Muscle layer of colon (tissue), 2 donors: ENCODE measurements around the gene EYA2.

Experiments used
- H3K27ac ChIP-seq: one replicate; pipeline ENCODE4 v1.7.0; 2013; ENCODE audit warnings: low read depth, mild to moderate bottlenecking, low read length, moderate library complexity
- H3K27me3 ChIP-seq, 2 donors: one replicate each; pipeline ENCODE4 v1.7.0; 2013; ENCODE audit warnings: low read length in 2 of 2, mild to moderate bottlenecking in 2 of 2; ENCODE audit not compliant: insufficient read depth in 2 of 2, control insufficient read depth in 1 of 2
- H3K36me3 ChIP-seq: one replicate; pipeline ENCODE4 v1.7.0; 2013; ENCODE audit warnings: mild to moderate bottlenecking, low read length; ENCODE audit not compliant: insufficient read depth
- H3K4me1 ChIP-seq: one replicate; pipeline ENCODE4 v1.7.0; 2013; ENCODE audit warnings: mild to moderate bottlenecking, low read length; ENCODE audit not compliant: insufficient read depth
- H3K4me3 ChIP-seq, 2 donors: one replicate each; pipeline ENCODE4 v1.7.0; 2013; ENCODE audit warnings: low read length in 2 of 2, low read depth in 1 of 2, mild to moderate bottlenecking in 1 of 2, moderate library complexity in 1 of 2
- H3K9ac ChIP-seq: one replicate; pipeline ENCODE4 v1.7.0; 2013; ENCODE audit warnings: low read length
- H3K9me3 ChIP-seq: one replicate; pipeline ENCODE4 v1.7.0; 2013; ENCODE audit warnings: mild to moderate bottlenecking, low read length
- donor health status: abdominal sarcoma.
- donor health status: Adenocarcinoma of cecum.

EYA2 gene

DNA sequence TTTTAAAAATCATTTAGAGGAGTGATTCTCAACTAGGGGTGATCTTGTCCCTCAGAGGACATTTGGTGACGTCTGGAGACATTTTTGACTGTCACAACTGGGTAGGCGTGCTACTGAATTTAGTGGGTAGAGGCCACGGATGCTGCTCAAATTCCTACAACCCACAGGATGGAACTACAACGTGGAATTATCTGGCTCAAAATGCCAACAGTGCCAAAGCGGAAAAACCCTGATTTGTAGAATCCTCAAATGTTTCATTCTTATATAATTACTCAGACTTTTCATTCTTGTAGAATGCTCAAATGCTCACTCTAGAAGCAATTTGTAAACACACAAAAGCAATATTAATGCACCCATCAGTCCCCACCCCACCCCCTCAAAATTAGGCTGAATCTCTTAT, 232.1 kb downstream of the EYA2 start:
- peaks cover 6% of the 10 kb centered on the region for H3K4me1 ChIP-seq
- no peak overlapping the region for H3K27ac ChIP-seq

DNA sequence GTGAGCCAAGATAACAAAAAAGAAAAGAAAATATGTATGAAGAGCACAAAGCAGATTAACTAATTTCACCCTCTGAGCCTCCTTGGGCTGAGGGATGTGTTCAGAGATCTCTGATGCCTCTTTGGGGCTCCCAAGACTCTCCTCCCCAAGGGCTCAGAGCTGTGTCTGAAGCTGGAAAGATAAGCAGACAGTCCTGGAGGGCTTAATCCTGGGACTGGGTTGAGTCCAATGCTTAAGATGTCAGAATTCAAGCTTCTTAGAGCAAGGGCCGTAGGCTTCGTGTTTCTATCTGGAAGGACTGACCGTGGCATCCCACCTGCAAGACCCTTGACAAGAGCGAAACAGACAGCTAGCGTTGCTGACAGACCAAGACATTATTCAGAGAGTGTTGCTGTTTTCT, 232.9 kb downstream of the EYA2 start:
- H3K4me3 ChIP-seq, result no peak overlapping the region

More for the DNA sequence above, 232.1 kb downstream of the EYA2 start:
- Histone ChIP-seq H3K4me3 (no peak overlapping the region), H3K36me3 (no peaks in the 10 kb centered on the region), H3K9ac (no peak overlapping the region), H3K27me3 (no peaks in the 10 kb centered on the region), H3K9me3 (no peaks in the 10 kb centered on the region)

DNA sequence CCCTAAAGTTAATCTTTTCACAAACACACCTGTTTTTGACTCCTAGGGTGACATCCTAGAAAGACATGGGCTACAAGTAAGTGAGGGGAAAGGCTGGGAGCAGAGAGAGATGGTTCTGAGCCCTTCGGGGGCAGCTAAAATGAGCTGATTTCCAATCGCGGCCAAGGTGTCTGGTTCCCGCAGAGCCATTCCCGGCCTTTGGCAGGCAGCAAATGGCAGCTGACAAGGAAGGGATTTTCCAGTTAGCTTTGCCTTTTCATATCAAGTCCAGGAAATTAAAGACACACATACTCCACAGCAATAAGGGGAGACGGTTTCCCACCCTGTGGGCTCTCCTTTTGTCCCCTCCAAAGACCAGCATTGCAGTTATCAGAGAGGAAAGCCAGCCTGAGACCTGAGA, 233.4 kb downstream of the EYA2 start:
- Histone ChIP-seq H3K9me3 (no peaks in the 10 kb centered on the region), H3K27ac (no peak overlapping the region), H3K36me3 (no peaks in the 10 kb centered on the region), H3K9ac (no peak overlapping the region), H3K27me3 (no peaks in the 10 kb centered on the region), H3K4me1 (peaks cover 6% of the 10 kb centered on the region), H3K4me3 (no peak overlapping the region)

More for the DNA sequence above, 232.9 kb downstream of the EYA2 start:
- Histone ChIP-seq H3K36me3 (no peaks in the 10 kb centered on the region), H3K27me3 (no peaks in the 10 kb centered on the region), H3K27ac (no peak overlapping the region), H3K9ac (no peak overlapping the region), H3K9me3 (no peaks in the 10 kb centered on the region), H3K4me1 (peaks cover 6% of the 10 kb centered on the region)

DNA sequence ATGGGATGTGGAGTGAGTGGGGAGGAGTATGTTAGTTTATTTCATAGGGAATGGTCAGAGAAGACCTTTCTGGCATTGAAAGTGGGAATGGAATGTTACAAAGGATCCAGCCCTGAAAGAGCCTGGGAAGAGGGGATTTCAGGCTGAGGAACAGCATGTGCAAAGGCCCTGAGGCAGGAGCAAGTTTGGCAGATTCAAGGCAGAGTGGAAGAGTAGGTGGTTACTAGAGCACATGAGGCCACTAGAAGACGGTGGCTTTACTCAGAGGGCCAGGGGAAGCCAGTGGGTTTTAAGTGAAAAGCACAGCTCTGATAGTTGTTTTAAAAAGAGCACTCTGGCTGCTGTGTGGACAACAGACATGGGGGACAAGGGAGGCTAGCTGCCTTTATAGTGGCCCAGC, 234.7 kb downstream of the EYA2 start:
- Histone ChIP-seq H3K36me3 (no peaks in the 10 kb centered on the region), H3K27ac (no peak overlapping the region)

DNA sequence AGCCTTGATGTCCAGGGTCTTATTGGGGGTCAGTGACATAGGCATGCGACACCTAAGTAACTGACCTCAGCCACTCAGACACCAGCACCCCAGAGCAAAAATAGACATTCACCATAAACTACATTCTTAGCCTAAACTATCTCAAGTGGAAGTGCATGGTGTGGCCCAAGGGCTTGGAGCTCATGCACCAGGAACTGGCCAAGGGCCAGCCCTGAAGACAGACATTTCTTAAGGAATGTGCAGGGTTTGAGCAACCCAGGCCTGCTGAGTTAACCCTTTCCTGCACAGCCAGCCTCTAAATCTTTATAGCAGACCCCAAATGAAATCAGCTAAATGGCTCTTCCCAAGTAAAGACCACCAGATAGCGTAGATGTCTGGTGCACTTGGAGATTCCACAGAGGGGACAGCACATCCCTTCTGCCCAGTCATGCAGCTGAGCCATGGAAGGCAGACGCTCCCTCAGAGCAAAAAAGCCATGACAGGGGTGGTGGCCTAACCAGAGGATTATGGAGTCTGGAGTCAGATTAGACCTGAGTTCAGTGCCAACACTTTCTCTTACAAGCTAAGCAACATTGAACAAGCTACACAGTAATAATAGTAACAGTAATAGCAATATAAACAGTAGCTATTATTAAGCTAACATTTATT, 239.3 kb downstream of the EYA2 start:
- H3K4me1 ChIP-seq, result no peaks in the 10 kb centered on the region
- no peak overlapping the region for H3K9ac ChIP-seq
- no peaks in the 10 kb centered on the region for H3K27me3 ChIP-seq
- H3K9me3 ChIP-seq, result no peaks in the 10 kb centered on the region
- no peaks in the 10 kb centered on the region for H3K36me3 ChIP-seq
- H3K4me3 ChIP-seq, result no peak overlapping the region
- no peak overlapping the region for H3K27ac ChIP-seq

More for the DNA sequence above, 234.7 kb downstream of the EYA2 start:
- H3K27me3 ChIP-seq, result no peaks in the 10 kb centered on the region
- no peak overlapping the region for H3K4me3 ChIP-seq
- peaks cover 6% of the 10 kb centered on the region for H3K4me1 ChIP-seq
- no peaks in the 10 kb centered on the region for H3K9me3 ChIP-seq
- no peak overlapping the region for H3K9ac ChIP-seq

DNA sequence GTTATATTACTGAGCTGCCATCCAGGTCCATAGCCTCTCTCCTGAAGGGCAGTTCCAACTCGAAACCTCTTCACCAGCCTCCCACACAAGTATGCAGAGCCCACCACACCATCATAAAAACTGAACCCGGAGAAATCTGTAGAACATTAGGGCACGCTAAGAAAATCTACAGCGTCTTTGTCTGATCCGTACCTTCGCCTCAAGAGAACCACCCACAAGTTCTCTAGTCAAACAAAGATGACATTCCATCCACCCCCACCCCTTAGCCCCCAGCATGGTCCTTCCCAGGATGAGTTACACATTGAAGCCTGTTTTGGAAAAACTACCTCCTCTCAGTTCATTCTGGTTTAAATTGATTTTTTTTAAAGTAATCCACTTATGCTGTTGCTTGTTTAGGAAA, 242.1 kb downstream of the EYA2 start:
- Histone ChIP-seq H3K9ac (no peak overlapping the region), H3K27ac (no peak overlapping the region), H3K36me3 (no peaks in the 10 kb centered on the region), H3K4me3 (no peak overlapping the region), H3K27me3 (no peaks in the 10 kb centered on the region), H3K4me1 (no peaks in the 10 kb centered on the region), H3K9me3 (no peaks in the 10 kb centered on the region)

DNA sequence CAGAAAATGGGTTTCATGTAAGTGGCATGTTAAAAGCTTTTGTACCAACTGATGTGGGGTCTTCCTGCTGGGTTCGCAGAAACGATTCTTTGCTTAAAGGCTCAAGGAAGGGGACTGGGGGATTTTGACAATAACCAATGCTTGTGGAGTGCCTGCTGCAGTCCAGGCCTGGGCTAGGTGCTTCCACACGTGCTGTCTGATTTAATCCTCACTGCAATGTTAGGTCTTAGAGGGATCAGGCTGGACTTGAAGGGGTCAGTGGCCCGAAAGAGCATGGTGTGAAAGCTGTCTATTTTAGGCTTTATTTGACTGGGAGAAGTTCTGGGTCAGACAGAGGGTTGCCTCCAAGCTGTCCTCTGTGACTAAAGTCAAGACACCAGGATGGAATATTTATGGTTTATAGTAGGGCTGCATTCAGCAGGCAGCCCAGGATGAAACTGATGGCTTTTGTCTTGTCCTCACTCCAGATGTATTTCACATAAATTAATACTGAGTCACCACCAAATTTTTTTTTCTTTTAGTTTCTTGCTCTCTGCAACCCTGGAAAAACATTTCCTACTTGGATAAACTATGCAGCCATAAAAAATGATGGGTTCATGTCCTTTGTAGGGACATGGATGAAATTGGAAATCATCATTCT, 242.7 kb downstream of the EYA2 start:
- H3K27me3 ChIP-seq, result no peaks in the 10 kb centered on the region
- no peaks in the 10 kb centered on the region for H3K4me1 ChIP-seq
- H3K27ac ChIP-seq, result no peak overlapping the region
- no peak overlapping the region for H3K4me3 ChIP-seq
- no peak overlapping the region for H3K9ac ChIP-seq
- no peaks in the 10 kb centered on the region for H3K9me3 ChIP-seq
- H3K36me3 ChIP-seq, result no peaks in the 10 kb centered on the region

DNA sequence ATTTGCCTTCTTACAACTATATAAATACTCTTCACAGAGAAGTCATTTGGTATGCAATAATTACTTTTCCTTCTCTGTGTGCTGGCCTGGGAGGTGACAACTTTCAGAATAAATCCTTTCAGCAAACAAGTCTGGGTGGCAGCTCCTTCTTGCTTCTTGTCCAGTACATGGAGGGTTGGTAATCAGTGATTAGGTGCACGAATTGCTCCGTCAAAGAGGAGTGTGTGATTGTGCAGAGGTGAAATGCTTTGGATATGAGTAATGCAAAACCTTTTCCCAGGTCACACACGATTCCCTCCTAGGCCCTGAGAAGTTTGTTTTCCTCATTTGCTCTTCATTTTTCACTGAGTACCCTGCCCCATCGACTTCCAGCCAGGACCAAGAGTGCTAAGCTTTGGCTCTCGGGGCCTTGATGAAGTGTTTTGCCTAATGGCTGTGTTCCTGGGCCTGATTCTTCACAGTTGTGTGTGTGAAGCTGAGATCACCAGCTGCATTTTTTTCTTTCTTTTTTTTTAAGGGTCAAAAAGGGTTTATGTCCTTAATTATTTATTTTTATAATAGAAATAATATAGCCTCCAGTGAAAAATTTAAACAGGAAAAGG, 245.4 kb downstream of the EYA2 start:
- Histone ChIP-seq H3K4me3 (no peak overlapping the region), H3K9me3 (no peaks in the 10 kb centered on the region), H3K27me3 (no peaks in the 10 kb centered on the region), H3K9ac (no peak overlapping the region), H3K4me1 (no peaks in the 10 kb centered on the region), H3K27ac (no peak overlapping the region), H3K36me3 (no peaks in the 10 kb centered on the region)

DNA sequence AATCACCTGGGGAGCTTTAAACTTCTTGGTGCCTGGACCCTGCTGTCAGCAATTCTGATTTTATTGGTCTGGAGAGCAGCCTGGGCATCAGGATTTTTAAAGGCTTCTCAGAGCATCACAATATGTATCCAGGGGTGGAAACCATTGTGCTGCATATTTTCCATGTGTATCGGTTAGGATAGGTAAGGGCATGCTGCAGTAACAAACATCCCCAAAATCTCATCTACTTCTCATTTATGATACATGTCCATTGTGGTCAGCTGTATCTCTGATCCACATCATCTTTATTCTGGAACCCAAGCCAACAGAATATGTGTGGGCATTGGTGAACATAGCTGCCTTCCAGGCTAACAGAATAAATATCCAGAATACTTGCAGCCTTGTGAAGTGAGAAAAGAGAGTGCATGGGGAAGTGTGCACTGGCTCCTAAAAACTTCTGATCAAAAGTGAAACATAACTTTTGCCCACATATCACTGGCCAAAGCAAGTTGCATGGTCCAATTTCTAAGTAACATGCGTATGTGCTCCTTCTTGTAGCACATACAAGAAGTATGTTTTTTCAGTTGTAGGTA, 246.8 kb downstream of the EYA2 start:
- no peak overlapping the region for H3K4me3 ChIP-seq
- no peak overlapping the region for H3K27ac ChIP-seq
- no peaks in the 10 kb centered on the region for H3K27me3 ChIP-seq
- no peaks in the 10 kb centered on the region for H3K9me3 ChIP-seq
- H3K4me1 ChIP-seq, result no peaks in the 10 kb centered on the region
- no peaks in the 10 kb centered on the region for H3K36me3 ChIP-seq
- H3K9ac ChIP-seq, result no peak overlapping the region

DNA sequence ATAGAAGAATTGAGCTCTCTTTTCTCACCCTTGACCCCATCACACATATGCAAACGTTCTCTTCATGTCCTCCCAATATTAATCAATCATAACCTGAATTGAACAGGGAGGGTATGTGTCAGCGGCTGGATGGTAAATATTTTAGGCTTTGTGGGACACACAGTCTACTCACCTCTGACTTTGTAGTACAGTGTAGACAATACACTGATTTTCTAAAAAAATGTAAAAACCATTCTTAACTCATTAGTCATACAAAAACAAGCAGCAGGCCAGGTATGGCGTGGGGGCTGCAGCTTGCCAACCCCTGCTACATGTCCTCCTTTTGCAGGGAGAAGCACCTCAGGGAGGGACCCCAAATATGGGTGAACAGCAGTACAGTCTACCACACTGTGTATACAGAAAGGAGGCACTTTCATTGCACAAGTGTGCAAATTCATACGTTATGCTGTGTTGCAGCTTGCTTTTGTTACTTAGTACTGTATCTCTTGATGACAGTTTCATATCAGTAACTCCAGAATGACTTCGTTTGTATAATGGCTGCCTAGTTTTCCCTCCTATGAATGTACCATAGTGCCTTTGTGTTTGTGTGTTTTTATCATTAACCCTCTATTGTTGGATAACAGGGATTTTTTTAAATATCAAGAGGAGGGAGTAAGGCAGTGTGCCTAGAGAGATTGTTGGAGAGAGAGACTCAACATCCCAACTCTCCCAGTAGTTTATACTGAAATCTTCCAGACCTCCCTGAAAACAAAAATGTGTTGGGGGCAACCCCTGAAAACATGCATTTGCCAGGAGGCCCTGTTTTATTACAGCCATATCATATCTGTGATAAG, 247.5 kb downstream of the EYA2 start:
- Histone ChIP-seq H3K27me3 (no peaks in the 10 kb centered on the region), H3K4me1 (no peaks in the 10 kb centered on the region), H3K9me3 (no peaks in the 10 kb centered on the region), H3K27ac (no peak overlapping the region), H3K9ac (no peak overlapping the region), H3K4me3 (no peak overlapping the region), H3K36me3 (no peaks in the 10 kb centered on the region)

DNA sequence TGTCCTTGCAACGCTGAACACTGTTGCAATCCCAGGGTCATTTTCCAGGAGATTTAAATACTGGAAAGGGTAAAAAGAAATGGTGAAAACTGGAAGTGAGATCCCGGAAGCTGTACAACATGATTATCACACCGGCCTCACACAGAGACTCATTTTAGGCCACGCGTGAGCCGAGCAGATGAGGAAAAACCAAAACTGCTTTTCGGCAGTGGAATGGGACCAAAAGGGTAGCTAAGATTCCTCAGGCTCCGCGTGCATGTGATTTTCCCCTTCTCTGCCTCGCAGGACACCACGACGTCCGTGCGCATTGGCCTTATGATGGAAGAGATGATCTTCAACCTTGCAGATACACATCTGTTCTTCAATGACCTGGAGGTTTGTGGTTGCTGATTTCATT, 248.1 kb downstream of the EYA2 start:
- Histone ChIP-seq H3K4me3 (no peak overlapping the region), H3K9ac (no peak overlapping the region), H3K27ac (no peak overlapping the region), H3K9me3 (no peaks in the 10 kb centered on the region), H3K27me3 (no peaks in the 10 kb centered on the region), H3K4me1 (no peaks in the 10 kb centered on the region), H3K36me3 (no peaks in the 10 kb centered on the region)
